GM18502 (cell line): ENCODE data around the gene MYO15A.

Source experiments
- ATAC-seq: cut with Tn5 transposase; IDR thresholded peaks from one replicate; pipeline ENCODE4 v1.9.1; 2021; ENCODE audit warnings: mild to moderate bottlenecking; ENCODE audit not compliant: unreplicated experiment, poor library complexity

Gene MYO15A

GRCh38 chr17:18100616-18101015 is 7.9 kb upstream of the MYO15A start:
- ATAC-seq: no peak

GRCh38 chr17:18101828-18102227 is 6.7 kb upstream of the MYO15A start:
- no peak for ATAC-seq

DNA sequence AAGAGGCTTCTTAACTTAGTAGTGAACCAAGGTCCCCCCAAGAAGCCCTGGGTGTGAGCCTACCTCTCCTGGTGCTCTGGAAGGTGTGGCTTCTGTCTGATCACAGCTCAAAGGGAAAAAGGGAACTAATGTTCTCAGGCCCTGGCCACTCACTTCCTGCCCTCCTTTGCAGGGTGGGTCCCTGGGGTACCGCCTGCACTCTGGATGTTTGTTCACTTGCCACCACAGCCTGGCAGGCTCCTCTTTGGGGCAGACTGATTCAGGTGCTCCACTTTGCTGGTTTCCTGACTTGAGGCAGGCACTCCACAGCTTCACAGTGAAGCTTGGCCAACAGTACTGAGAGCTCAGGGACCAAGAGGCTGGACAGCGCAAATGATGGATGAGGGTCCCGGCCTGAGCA is 5.9 kb upstream of the MYO15A start:
- no peak for ATAC-seq

DNA sequence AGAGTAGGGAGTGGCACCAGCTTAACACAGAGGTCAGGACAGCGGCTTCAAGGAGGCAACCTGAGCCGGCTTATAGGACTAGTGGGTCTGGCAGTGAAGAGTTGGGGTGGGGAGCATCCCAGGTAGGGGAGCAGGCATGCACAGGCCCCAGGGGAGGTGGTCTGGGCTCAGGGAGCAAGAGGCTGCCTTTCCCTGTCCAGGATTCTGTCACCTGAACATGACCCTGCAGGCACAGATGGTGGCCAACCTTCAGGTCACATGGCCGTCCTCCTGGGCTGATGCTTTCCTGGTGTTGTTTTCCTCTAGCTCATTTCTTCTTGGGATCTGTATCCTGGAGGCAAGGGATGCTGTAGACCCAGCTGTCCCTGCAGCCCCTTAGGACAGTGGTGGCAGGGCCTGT is 3.5 kb upstream of the MYO15A start:
- ATAC-seq: no peak

DNA sequence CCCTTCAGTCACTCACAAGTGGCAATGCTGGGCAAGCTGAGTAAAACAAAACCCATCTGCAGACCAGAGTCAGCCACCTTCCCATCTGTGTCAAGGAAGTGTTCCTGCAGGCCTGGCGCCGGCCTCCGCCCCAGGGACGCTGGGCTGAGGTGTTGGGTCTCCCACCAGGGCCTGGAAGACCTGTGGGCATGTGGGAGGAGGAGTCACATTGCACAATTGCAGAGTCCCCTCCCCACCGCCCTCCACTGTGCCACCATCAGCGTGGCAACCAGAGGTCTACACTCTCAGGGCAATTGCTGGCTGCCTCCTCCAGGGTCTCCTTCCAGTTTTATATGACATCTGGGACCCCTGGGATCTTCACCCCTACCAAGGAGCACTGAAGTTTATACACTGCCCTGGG is 3.0 kb upstream of the MYO15A start:
- no peak for ATAC-seq

- ATAC-seq: no peak
These were observed 2.3 kb upstream of the MYO15A start for GRCh38 chr17:18106211-18106610.

DNA sequence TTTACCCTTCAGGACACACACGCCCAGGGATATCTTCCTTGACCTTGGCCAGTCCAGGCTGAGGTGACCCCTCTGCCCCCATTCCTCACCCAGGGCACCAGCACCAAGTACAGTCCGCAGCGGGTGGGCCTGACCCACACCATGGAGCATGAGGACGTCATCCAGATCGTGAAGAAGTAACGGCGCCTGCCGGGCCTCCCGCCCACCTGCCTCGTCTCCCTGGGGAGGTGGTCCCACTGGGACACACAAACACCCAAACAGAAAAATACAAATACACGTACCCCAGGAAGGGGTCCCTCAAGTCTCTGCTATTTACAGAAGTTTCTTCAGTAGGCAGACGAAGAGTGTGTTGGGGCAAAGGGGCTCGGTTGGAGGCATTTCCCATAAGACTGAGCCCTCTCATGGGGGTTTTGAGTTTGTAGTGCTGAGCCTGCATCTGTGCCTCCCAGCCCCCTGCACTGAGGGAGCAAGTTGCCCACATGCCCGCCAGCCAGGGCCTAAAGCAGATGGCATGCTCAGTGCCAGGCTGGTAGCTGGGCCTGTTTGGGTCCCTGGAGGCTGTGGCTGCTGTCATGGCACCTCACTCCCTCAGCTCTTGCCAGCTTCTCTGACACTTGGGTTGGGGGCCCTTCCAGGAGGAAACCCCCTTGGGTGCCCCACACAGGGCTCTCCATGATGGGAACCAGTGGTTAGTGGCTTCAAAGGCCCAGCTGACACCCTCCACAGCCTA is 1.3 kb upstream of the MYO15A start:
- ATAC-seq: no peak

DNA sequence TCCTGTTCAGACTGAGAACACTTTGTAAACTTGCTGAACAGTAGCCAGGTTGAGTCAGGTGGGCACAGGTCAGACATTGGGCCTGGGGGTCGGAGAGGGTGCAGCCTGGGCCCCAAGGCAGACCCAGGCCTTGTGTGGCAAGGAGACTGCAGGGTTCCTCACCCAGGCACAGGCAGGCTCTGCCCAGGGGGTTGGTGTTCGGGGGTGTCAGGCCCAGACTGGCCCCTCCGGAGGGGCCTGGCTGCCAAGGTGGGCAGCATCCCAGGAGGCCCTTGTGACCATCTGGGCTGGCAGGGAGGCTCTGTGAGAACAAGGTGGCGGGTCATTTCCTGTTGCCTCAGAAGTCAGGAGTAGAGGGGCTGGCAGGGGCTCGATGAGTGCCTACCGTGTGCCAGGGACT is 585 bp upstream of the MYO15A start:
- no peak for ATAC-seq

- ATAC-seq: no peak
These were observed 1.5 kb downstream of the MYO15A start for GRCh38 chr17:18109935-18110485.

- ATAC-seq: no peak
These were observed 2.1 kb downstream of the MYO15A start for GRCh38 chr17:18110636-18111145.

GRCh38 chr17:18111330-18111971 is 2.9 kb downstream of the MYO15A start:
- no peak for ATAC-seq

DNA sequence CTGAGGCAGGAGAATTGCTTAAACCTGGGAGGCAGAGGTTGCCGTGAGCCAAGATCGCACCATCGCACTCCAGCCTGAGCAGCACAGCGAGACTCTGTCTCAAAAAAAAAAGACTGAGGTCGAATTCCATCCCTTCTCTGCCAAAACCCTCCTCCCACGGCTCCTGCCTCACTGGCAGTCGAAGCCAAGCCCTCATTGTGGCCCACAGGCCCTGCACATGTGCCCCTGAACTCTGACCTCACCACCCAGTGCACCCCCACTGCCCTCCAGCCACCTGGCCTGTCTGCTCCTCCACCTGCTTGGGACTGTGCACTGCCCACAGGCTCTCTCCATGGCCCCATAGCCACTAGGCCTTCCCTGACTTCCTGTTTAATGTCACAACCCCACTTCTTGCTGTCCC is 7.0 kb downstream of the MYO15A start:
- ATAC-seq: no peak

GRCh38 chr17:18116078-18116477 is 7.5 kb downstream of the MYO15A start:
- ATAC-seq: no peak

DNA sequence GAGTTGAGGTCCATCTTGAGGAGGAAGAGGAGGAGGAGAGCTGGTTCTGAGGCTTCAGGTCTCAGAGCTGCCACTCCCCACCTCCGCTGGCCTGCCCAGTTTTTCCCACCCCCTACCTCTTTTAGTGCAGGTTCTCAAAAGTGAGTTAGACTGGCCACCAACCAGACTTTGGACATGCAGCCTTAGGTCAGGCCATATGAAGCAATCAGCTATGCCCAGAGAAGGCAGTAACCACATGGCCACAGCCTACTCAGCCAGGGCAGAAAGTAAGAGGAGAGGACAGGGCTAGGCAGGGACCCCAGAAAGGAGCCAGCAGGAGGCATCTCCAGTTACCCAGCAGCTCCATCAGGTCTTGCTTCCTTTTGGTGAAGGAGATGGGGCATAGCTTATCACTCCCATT is 9.0 kb downstream of the MYO15A start:
- ATAC-seq: no peak

DNA sequence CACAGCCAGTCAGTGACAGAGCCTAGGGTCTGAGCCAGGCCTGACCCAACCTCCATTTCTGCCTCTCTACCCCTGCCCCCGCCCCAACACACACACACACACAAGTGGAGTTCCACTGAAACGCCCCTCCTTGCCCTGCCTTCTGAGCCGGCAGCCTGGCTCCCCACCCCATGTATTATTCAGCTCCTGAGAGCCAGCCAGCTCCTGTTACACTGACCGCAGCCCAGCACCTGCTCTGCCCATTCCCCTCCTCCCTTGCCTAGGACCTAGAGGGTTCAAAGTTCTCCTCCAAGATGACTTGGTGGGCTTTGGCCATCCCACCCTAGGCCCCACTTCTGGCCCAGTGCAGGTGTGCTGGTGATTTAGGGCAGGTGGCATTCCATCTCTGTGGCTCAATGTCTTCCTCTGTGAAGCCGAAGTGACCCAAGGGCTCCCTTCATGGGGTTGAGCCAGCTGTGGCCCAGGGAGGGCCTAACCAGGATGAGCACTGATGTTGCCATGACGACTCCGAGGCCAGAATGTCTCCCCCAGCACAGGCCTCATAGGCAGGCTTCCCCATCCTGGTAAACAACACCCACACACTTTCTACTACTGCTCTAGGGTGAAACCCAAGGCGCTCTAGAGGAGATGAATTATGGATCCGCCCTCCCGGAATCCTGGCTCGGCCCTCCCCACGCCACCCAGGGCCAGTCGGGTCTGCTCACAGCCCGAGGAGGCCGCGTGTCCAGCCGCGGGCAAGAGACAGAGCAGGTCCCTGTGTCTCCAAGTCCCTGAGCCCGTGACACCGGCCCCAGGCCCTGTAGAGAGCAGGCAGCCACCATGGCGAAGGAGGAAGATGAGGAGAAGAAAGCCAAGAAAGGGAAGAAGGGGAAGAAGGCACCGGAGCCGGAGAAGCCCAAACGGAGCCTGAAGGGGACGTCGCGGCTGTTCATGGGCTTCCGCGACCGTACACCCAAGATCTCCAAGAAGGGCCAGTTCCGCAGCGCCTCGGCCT is 9.7 kb downstream of the MYO15A start:
- ATAC-seq: no peak

- no peak for ATAC-seq
These were observed 10.7 kb downstream of the MYO15A start for GRCh38 chr17:18119166-18119745.

DNA sequence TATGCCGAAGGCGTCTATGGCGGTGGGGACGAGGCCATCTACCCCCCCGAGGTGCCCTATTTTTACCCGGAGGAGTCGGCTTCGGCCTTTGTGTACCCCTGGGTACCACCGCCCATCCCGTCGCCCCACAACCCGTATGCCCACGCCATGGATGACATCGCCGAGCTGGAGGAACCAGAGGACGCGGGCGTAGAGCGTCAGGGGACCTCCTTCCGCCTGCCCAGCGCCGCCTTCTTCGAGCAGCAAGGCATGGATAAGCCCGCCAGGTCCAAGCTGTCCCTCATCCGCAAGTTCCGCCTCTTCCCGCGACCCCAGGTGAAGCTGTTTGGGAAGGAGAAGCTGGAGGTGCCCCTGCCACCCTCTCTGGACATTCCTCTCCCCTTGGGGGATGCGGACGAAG is 11.4 kb downstream of the MYO15A start:
- ATAC-seq: no peak

GRCh38 chr17:18120461-18121017 is 12.0 kb downstream of the MYO15A start:
- no peak for ATAC-seq

GRCh38 chr17:18121144-18121910 is 12.8 kb downstream of the MYO15A start:
- ATAC-seq: no peak
